ENCODE measurements around the gene FAM131C.

- TF ChIP-seq ZNF274 (IDR thresholded peaks at IDR 0.05; ENCODE audit: low read depth, low read length) (no peak), YY1 (IDR thresholded peaks at IDR 0.05; ENCODE audit: insufficient read depth, insufficient read length) (no peak)
Measured at GRCh38 chr1:16066245-16066644, 7.2 kb downstream of the FAM131C start.
